ENCODE measurements around the gene CTBP2. TPM values are rescaled to one million over a fixed set of nuclear protein-coding genes. Genes with fewer than 3 reads are reported as not detected.
A peak's percentile ranks its signal among the peaks of the same experiment; 100 is the strongest.

CTBP2 gene
- total RNA-seq, 2 experiments from 2014 or later = 0.12 to 0.21 TPM

- intact Hi-C loops (cut with DNase I, micrococcal nuclease) = no loop called here
- DNase-seq = no peak
- H3K9me3 Mint-ChIP-seq (ENCODE audit: low read depth) = no peaks in the 10 kb centered on the region
- no peak overlapping the region for H3K4me3 Mint-ChIP-seq
- POLR2A ChIA-PET = interaction anchor here (0.6 kb wide), 1 partner anchor 526 kb away, joined by 3 read pairs; no protein-coding TSS in a partner anchor
- no peak overlapping the region for H3K27ac Mint-ChIP-seq
- no peaks in the 10 kb centered on the region for H3K4me1 Mint-ChIP-seq
- CTCF ChIA-PET = interaction anchor here (0.6 kb wide), 1 partner anchor 73 kb away, joined by 3 read pairs; no protein-coding TSS in a partner anchor
- peaks cover 22% of the 10 kb centered on the region for H3K27me3 Mint-ChIP-seq
- H3K36me3 Mint-ChIP-seq (ENCODE audit: low read depth) = no peaks in the 10 kb centered on the region
- ATAC-seq = no peak
These were observed 103.0 kb downstream of the CTBP2 start for GRCh38 chr10:125057158-125058001.

- H3K36me3 Mint-ChIP-seq (ENCODE audit: low read depth) = no peaks in the 10 kb centered on the region
- intact Hi-C loops (cut with DNase I, micrococcal nuclease) = no loop called here
- H3K27me3 Mint-ChIP-seq = peaks cover 15% of the 10 kb centered on the region
- POLR2A ChIA-PET = interaction anchor here (0.6 kb wide), 1 partner anchor 526 kb away, joined by 3 read pairs; no protein-coding TSS in a partner anchor
- no peaks in the 10 kb centered on the region for H3K9me3 Mint-ChIP-seq (ENCODE audit: low read depth)
- H3K27ac Mint-ChIP-seq = no peak overlapping the region
- DNase-seq = no peak
- no peak for ATAC-seq
- CTCF ChIA-PET = no interaction called here
- no peak overlapping the region for H3K4me3 Mint-ChIP-seq
- no peaks in the 10 kb centered on the region for H3K4me1 Mint-ChIP-seq
These were observed 103.9 kb downstream of the CTBP2 start for GRCh38 chr10:125056161-125057132.

GRCh38 chr10:125055446-125055845 lies 104.9 kb downstream of the CTBP2 start:
- intact Hi-C loops (cut with DNase I, micrococcal nuclease) = no loop called here
- POLR2A ChIA-PET = no interaction called here
- ATAC-seq (no peak), DNase-seq (no peak)
- H3K27ac Mint-ChIP-seq = no peak overlapping the region
- no peaks in the 10 kb centered on the region for H3K4me1 Mint-ChIP-seq
- CTCF ChIA-PET = no interaction called here
- H3K36me3 Mint-ChIP-seq (ENCODE audit: low read depth) = no peaks in the 10 kb centered on the region
- H3K9me3 Mint-ChIP-seq (ENCODE audit: low read depth) = no peaks in the 10 kb centered on the region
- H3K4me3 Mint-ChIP-seq = no peak overlapping the region
- peaks cover 14% of the 10 kb centered on the region for H3K27me3 Mint-ChIP-seq

- Mint-ChIP-seq H3K4me1 (no peaks in the 10 kb centered on the region), H3K36me3 (ENCODE audit: low read depth) (no peaks in the 10 kb centered on the region)
- CTCF ChIA-PET = no interaction called here
These were observed 105.6 kb downstream of the CTBP2 start for GRCh38 chr10:125054669-125055268.

GRCh38 chr10:125054216-125054615 lies 106.1 kb downstream of the CTBP2 start:
- intact Hi-C loops (cut with DNase I, micrococcal nuclease) = no loop called here
- ChIA-PET CTCF (no interaction called here), POLR2A (no interaction called here)
- ATAC-seq (no peak), DNase-seq (no peak)
- H3K4me3 Mint-ChIP-seq = no peak overlapping the region
- no peaks in the 10 kb centered on the region for H3K9me3 Mint-ChIP-seq (ENCODE audit: low read depth)
- no peak overlapping the region for H3K27ac Mint-ChIP-seq
- H3K36me3 Mint-ChIP-seq (ENCODE audit: low read depth) = no peaks in the 10 kb centered on the region
- H3K4me1 Mint-ChIP-seq = no peaks in the 10 kb centered on the region
- H3K27me3 Mint-ChIP-seq = peaks cover 10% of the 10 kb centered on the region

More at GRCh38 chr10:125054669-125055268, 105.6 kb downstream of the CTBP2 start:
- intact Hi-C loops (cut with DNase I, micrococcal nuclease) = no loop called here
- POLR2A ChIA-PET = no interaction called here
- DNase-seq (no peak), ATAC-seq (no peak)
- no peak overlapping the region for H3K4me3 Mint-ChIP-seq
- H3K27ac Mint-ChIP-seq = no peak overlapping the region
- peaks cover 13% of the 10 kb centered on the region for H3K27me3 Mint-ChIP-seq
- no peaks in the 10 kb centered on the region for H3K9me3 Mint-ChIP-seq (ENCODE audit: low read depth)

- intact Hi-C loops (cut with DNase I, micrococcal nuclease) = no loop called here
- H3K27ac Mint-ChIP-seq = no peak overlapping the region
- no peaks in the 10 kb centered on the region for H3K4me1 Mint-ChIP-seq
- ATAC-seq = no peak
- CTCF ChIA-PET = interaction anchor here (0.6 kb wide), 1 partner anchor 29 kb away, joined by 3 read pairs; no protein-coding TSS in a partner anchor
- H3K36me3 Mint-ChIP-seq (ENCODE audit: low read depth) = no peaks in the 10 kb centered on the region
- POLR2A ChIA-PET = no interaction called here
- no peak overlapping the region for H3K4me3 Mint-ChIP-seq
- H3K27me3 Mint-ChIP-seq = peaks cover 6% of the 10 kb centered on the region
- no peaks in the 10 kb centered on the region for H3K9me3 Mint-ChIP-seq (ENCODE audit: low read depth)
- no peak for DNase-seq
These were observed 108.2 kb downstream of the CTBP2 start for GRCh38 chr10:125052146-125052545.

GRCh38 chr10:125050383-125050782 lies 110.0 kb downstream of the CTBP2 start:
- no peak for DNase-seq
- no peaks in the 10 kb centered on the region for H3K36me3 Mint-ChIP-seq (ENCODE audit: low read depth)
- ChIA-PET CTCF (no interaction called here), POLR2A (no interaction called here)
- peaks cover 6% of the 10 kb centered on the region for H3K27me3 Mint-ChIP-seq
- no peaks in the 10 kb centered on the region for H3K9me3 Mint-ChIP-seq (ENCODE audit: low read depth)
- intact Hi-C loops (cut with DNase I, micrococcal nuclease) = no loop called here
- H3K4me1 Mint-ChIP-seq = no peaks in the 10 kb centered on the region
- no peak overlapping the region for H3K27ac Mint-ChIP-seq
- ATAC-seq = no peak
- no peak overlapping the region for H3K4me3 Mint-ChIP-seq

GRCh38 chr10:125049216-125049881 lies 111.0 kb downstream of the CTBP2 start:
- no peak overlapping the region for H3K27ac Mint-ChIP-seq
- no peak for ATAC-seq
- H3K9me3 Mint-ChIP-seq (ENCODE audit: low read depth) = no peaks in the 10 kb centered on the region
- H3K4me1 Mint-ChIP-seq = no peaks in the 10 kb centered on the region
- no peak overlapping the region for H3K4me3 Mint-ChIP-seq
- no peaks in the 10 kb centered on the region for H3K36me3 Mint-ChIP-seq (ENCODE audit: low read depth)
- H3K27me3 Mint-ChIP-seq = peaks cover 6% of the 10 kb centered on the region
- no peak for DNase-seq
- intact Hi-C loops (cut with DNase I, micrococcal nuclease) = loop anchor here in 1 of 2 experiments (5.0 kb wide), 1 partner anchor 98 kb away; no protein-coding TSS in a partner anchor
- ChIA-PET POLR2A (no interaction called here), CTCF (interaction anchor here (0.8 to 1.2 kb wide), 3 partner anchors 9 to 12 kb away, joined by 3 to 4 read pairs (median 3); no protein-coding TSS in a partner anchor)

- ATAC-seq (peak; percentile 93), DNase-seq (peak; percentile 85)
- CTCF ChIA-PET = interaction anchor here (0.5 to 2.1 kb wide), 11 partner anchors 12 to 1224 kb away, joined by 3 to 14 read pairs (median 4); no protein-coding TSS in a partner anchor
- Mint-ChIP-seq H3K27ac (no peak overlapping the region), H3K9me3 (ENCODE audit: low read depth) (no peaks in the 10 kb centered on the region), H3K27me3 (peaks cover 6% of the 10 kb centered on the region), H3K4me3 (no peak overlapping the region), H3K4me1 (no peaks in the 10 kb centered on the region), H3K36me3 (ENCODE audit: low read depth) (no peaks in the 10 kb centered on the region)
- POLR2A ChIA-PET = interaction anchor here (0.9 kb wide), 1 partner anchor 308 kb away, joined by 3 read pairs; no protein-coding TSS in a partner anchor
- intact Hi-C loops (cut with DNase I, micrococcal nuclease) = loop anchor here (1.0 to 5.0 kb wide), 2 partner anchors 99 to 294 kb away; no protein-coding TSS in a partner anchor
These were observed 112.1 kb downstream of the CTBP2 start for GRCh38 chr10:125048094-125048864.

- Mint-ChIP-seq H3K27me3 (peaks cover 2% of the 10 kb centered on the region), H3K4me3 (no peak overlapping the region), H3K36me3 (ENCODE audit: low read depth) (no peaks in the 10 kb centered on the region), H3K9me3 (ENCODE audit: low read depth) (no peaks in the 10 kb centered on the region), H3K4me1 (no peaks in the 10 kb centered on the region), H3K27ac (no peak overlapping the region)
- intact Hi-C loops (cut with DNase I, micrococcal nuclease) = no loop called here
- ATAC-seq (no peak), DNase-seq (no peak)
- ChIA-PET CTCF (no interaction called here), POLR2A (no interaction called here)
These were observed 116.3 kb downstream of the CTBP2 start for GRCh38 chr10:125043841-125044658.
